HEK293 (cell line): ENCODE results near the gene CCK.

Experiments used
- CTCF ChIA-PET: fragments of 350-600 bp; formaldehyde crosslinking; extraction: SDS; loops from one replicate; lab custom pipeline; 2021; ENCODE audit warnings: antibody characterized with exemption; lab: Yijun Ruan, JAX
- POLR2A ChIA-PET: fragments of 300-600 bp; formaldehyde crosslinking; extraction: SDS; loops from one replicate; lab custom pipeline; 2020; ENCODE audit warnings: antibody characterized with exemption, inconsistent platforms; lab: Yijun Ruan, JAX
- H3K27ac ChIP-seq: fragments of 200-500 bp; sonication (Bioruptor generic); 2 replicates; pipeline ENCODE4 v1.5.1; 2014; ENCODE audit warnings: low read depth, low read length, control low read depth, inconsistent platforms; ENCODE audit errors: extremely low read depth
- H3K36me3 ChIP-seq, 2 experiments: fragments of 200-500 bp in 1 of 2; sonication (Bioruptor generic) in 1 of 2; 1 replicate in 1 of 2; 2 replicates in 1 of 2; pipeline ENCODE4 v1.5.1; 2014 to 2017; ENCODE audit warnings: inconsistent platforms in 2 of 2, low read length in 2 of 2; ENCODE audit not compliant: control insufficient read depth in 2 of 2, insufficient read depth in 1 of 2
- H3K4me1 ChIP-seq: fragments of 200-500 bp; sonication (Bioruptor generic); 2 replicates; pipeline ENCODE4 v1.5.1; 2014; ENCODE audit warnings: mild to moderate bottlenecking, low read length, inconsistent platforms; ENCODE audit not compliant: control insufficient read depth, insufficient read depth
- H3K4me3 ChIP-seq: 2 replicates; pipeline ENCODE4 v1.5.1; 2011; ENCODE audit warnings: low read depth, mild to moderate bottlenecking, control low read depth, low read length, moderate library complexity
- H3K9me3 ChIP-seq: fragments of 200-500 bp; sonication (Bioruptor generic); 2 replicates; pipeline ENCODE4 v1.5.1; 2014; ENCODE audit warnings: low read depth, low read length, inconsistent platforms; ENCODE audit not compliant: control insufficient read depth, insufficient read depth
- GLI4 ChIP-seq: fragments of 450-650 bp; formaldehyde crosslinking; IDR thresholded peaks from 2 replicates; pipeline ENCODE4 v1.5.1; 2016; ENCODE audit warnings: missing biosample characterization, missing genetic modification characterization
- IKZF3 ChIP-seq: fragments of 450-650 bp; IDR thresholded peaks from 2 replicates; pipeline ENCODE4 v1.5.0; 2018; ENCODE audit warnings: missing biosample characterization, mild to moderate bottlenecking, missing genetic modification characterization, moderate library complexity
- PRDM6 ChIP-seq: fragments of 450-650 bp; formaldehyde crosslinking; IDR thresholded peaks from 2 replicates; pipeline ENCODE4 v1.5.1; 2017; ENCODE audit warnings: missing biosample characterization, missing genetic modification characterization
- SP2 ChIP-seq: fragments of 450-650 bp; formaldehyde crosslinking; IDR thresholded peaks from 2 replicates; pipeline ENCODE4 v1.5.1; 2016; ENCODE audit warnings: missing biosample characterization, missing genetic modification characterization
- TCF7L2 ChIP-seq: IDR thresholded peaks from 2 replicates; pipeline ENCODE4 v1.6.1; 2011; ENCODE audit warnings: low read depth, mild to moderate bottlenecking, inconsistent platforms, low read length, moderate library complexity, borderline replicate concordance
- ZBTB1 ChIP-seq: fragments of 450-650 bp; formaldehyde crosslinking; IDR thresholded peaks from 2 replicates; pipeline ENCODE4 v1.5.1; 2016; ENCODE audit warnings: missing biosample characterization, missing genetic modification characterization
- ZBTB21 ChIP-seq: fragments of 450-650 bp; formaldehyde crosslinking; IDR thresholded peaks from 2 replicates; pipeline ENCODE4 v1.5.1; 2017; ENCODE audit warnings: missing biosample characterization, missing genetic modification characterization
- ZIC2 ChIP-seq: fragments of 450-650 bp; formaldehyde crosslinking; IDR thresholded peaks from 2 replicates; pipeline ENCODE4 v1.5.1; 2016; ENCODE audit warnings: missing biosample characterization, missing genetic modification characterization
- ZNF133 ChIP-seq: fragments of 450-650 bp; formaldehyde crosslinking; IDR thresholded peaks from 2 replicates; pipeline ENCODE4 v1.5.1; 2016; ENCODE audit warnings: missing biosample characterization, missing genetic modification characterization
- ZNF184 ChIP-seq: fragments of 450-650 bp; IDR thresholded peaks from 2 replicates; pipeline ENCODE4 v1.5.1; 2018; ENCODE audit warnings: missing biosample characterization, mild to moderate bottlenecking, missing genetic modification characterization
- ZNF223 ChIP-seq: fragments of 450-650 bp; formaldehyde crosslinking; IDR thresholded peaks from 2 replicates; pipeline ENCODE4 v1.5.1; 2016; ENCODE audit warnings: missing biosample characterization, missing genetic modification characterization
- ZNF24 ChIP-seq: fragments of 450-650 bp; formaldehyde crosslinking; IDR thresholded peaks from 2 replicates; pipeline ENCODE4 v1.5.1; 2016; ENCODE audit warnings: missing biosample characterization, missing genetic modification characterization
- ZNF248 ChIP-seq: fragments of 450-650 bp; formaldehyde crosslinking; IDR thresholded peaks from 2 replicates; pipeline ENCODE4 v1.5.1; 2017; ENCODE audit warnings: missing biosample characterization, missing genetic modification characterization
- ZNF274 ChIP-seq, 2 experiments: fragments of 200-500 bp in 1 of 2; fragments of 450-650 bp in 1 of 2; sonication (Bioruptor generic) in 1 of 2; formaldehyde crosslinking in 1 of 2; IDR thresholded peaks; 2 replicates each; pipeline versions ENCODE4 v1.5.1 to v1.6.1; 2014 to 2016; ENCODE audit warnings: borderline replicate concordance in 1 of 2, inconsistent platforms in 1 of 2, low read length in 1 of 2, missing biosample characterization in 1 of 2, missing genetic modification characterization in 1 of 2
- ZNF324 ChIP-seq: fragments of 450-650 bp; formaldehyde crosslinking; IDR thresholded peaks from 2 replicates; pipeline ENCODE4 v1.5.1; 2016; ENCODE audit warnings: missing biosample characterization, missing genetic modification characterization
- ZNF335 ChIP-seq: fragments of 450-650 bp; formaldehyde crosslinking; conservative IDR thresholded peaks from 2 replicates; pipeline ENCODE4 v1.5.1; 2016; ENCODE audit warnings: missing biosample characterization, missing genetic modification characterization
- ZNF350 ChIP-seq: fragments of 450-650 bp; formaldehyde crosslinking; IDR thresholded peaks from 2 replicates; pipeline ENCODE4 v1.5.0; 2017; ENCODE audit warnings: missing biosample characterization, mild to moderate bottlenecking, missing genetic modification characterization
- ZNF366 ChIP-seq: fragments of 450-650 bp; formaldehyde crosslinking; conservative IDR thresholded peaks from 2 replicates; pipeline ENCODE4 v1.5.1; 2016; ENCODE audit warnings: missing biosample characterization, missing genetic modification characterization
- ZNF37A ChIP-seq: fragments of 450-650 bp; IDR thresholded peaks from 2 replicates; pipeline ENCODE4 v1.5.1; 2018; ENCODE audit warnings: missing biosample characterization, missing genetic modification characterization
- ZNF391 ChIP-seq: fragments of 450-650 bp; formaldehyde crosslinking; IDR thresholded peaks from 2 replicates; pipeline ENCODE4 v1.5.1; 2016; ENCODE audit warnings: low read depth, missing biosample characterization, missing genetic modification characterization, borderline replicate concordance
- ZNF558 ChIP-seq: fragments of 450-650 bp; formaldehyde crosslinking; IDR thresholded peaks from 2 replicates; pipeline ENCODE4 v1.5.1; 2016; ENCODE audit warnings: missing biosample characterization, missing genetic modification characterization
- ZNF596 ChIP-seq: fragments of 450-650 bp; IDR thresholded peaks from 2 replicates; pipeline ENCODE4 v1.5.0; 2018; ENCODE audit warnings: missing biosample characterization, mild to moderate bottlenecking, missing genetic modification characterization, moderate library complexity
- ZNF623 ChIP-seq: fragments of 450-650 bp; formaldehyde crosslinking; IDR thresholded peaks from 2 replicates; pipeline ENCODE4 v1.5.1; 2016; ENCODE audit warnings: missing biosample characterization, missing genetic modification characterization
- ZNF624 ChIP-seq: fragments of 450-650 bp; formaldehyde crosslinking; IDR thresholded peaks from 2 replicates; pipeline ENCODE4 v1.5.1; 2017; ENCODE audit warnings: missing biosample characterization, missing genetic modification characterization
- ZNF670 ChIP-seq: fragments of 450-650 bp; formaldehyde crosslinking; IDR thresholded peaks from 2 replicates; pipeline ENCODE4 v1.5.1; 2016; ENCODE audit warnings: missing biosample characterization, missing genetic modification characterization, low read depth
- ZNF677 ChIP-seq: fragments of 450-650 bp; IDR thresholded peaks from 2 replicates; pipeline ENCODE4 v1.5.0; 2018; ENCODE audit warnings: missing biosample characterization, mild to moderate bottlenecking, missing genetic modification characterization, moderate library complexity
- ZNF701 ChIP-seq: fragments of 450-650 bp; formaldehyde crosslinking; IDR thresholded peaks from 2 replicates; pipeline ENCODE4 v1.5.1; 2016; ENCODE audit warnings: missing biosample characterization, missing genetic modification characterization
- ZNF792 ChIP-seq: fragments of 450-650 bp; formaldehyde crosslinking; IDR thresholded peaks from 2 replicates; pipeline ENCODE4 v1.5.1; 2016; ENCODE audit warnings: missing biosample characterization, missing genetic modification characterization
- TF ChIP-seq, protein P1 (sequence below): fragments of 450-650 bp; formaldehyde crosslinking; IDR thresholded peaks from 2 replicates; pipeline ENCODE4 v1.5.1; 2016; ENCODE audit warnings: missing biosample characterization, missing genetic modification characterization
- TF ChIP-seq, protein P2 (sequence below): fragments of 450-650 bp; formaldehyde crosslinking; IDR thresholded peaks from 2 replicates; pipeline ENCODE4 v1.5.1; 2016; ENCODE audit warnings: missing biosample characterization, missing genetic modification characterization

Gene CCK

GRCh38 chr3:42306499-42306898 lies 40.5 kb upstream of the CCK start:
- Histone ChIP-seq H3K4me3 (no peak overlapping the region), H3K4me1 (no peaks in the 10 kb centered on the region), H3K9me3 (no peaks in the 10 kb centered on the region), H3K36me3 (no peaks in the 10 kb centered on the region), H3K27ac (no peak overlapping the region)
- CTCF ChIA-PET = interaction anchor here (0.5 kb wide), 1 partner anchor 426 kb away, joined by 3 read pairs; no protein-coding TSS in a partner anchor
- POLR2A ChIA-PET = no interaction called here
- TF ChIP-seq ZNF366 = no peak
- TF ChIP-seq ZNF623 = no peak
- TF ChIP-seq IKZF3 (tag by site-specific recombination) = no peak
- no peak for TF ChIP-seq ZNF324 (tag by site-specific recombination)
- TF ChIP-seq ZNF624 (tag by site-specific recombination) = no peak
- TF ChIP-seq ZBTB21 (tag by site-specific recombination) = no peak
- TF ChIP-seq, protein P1, sequence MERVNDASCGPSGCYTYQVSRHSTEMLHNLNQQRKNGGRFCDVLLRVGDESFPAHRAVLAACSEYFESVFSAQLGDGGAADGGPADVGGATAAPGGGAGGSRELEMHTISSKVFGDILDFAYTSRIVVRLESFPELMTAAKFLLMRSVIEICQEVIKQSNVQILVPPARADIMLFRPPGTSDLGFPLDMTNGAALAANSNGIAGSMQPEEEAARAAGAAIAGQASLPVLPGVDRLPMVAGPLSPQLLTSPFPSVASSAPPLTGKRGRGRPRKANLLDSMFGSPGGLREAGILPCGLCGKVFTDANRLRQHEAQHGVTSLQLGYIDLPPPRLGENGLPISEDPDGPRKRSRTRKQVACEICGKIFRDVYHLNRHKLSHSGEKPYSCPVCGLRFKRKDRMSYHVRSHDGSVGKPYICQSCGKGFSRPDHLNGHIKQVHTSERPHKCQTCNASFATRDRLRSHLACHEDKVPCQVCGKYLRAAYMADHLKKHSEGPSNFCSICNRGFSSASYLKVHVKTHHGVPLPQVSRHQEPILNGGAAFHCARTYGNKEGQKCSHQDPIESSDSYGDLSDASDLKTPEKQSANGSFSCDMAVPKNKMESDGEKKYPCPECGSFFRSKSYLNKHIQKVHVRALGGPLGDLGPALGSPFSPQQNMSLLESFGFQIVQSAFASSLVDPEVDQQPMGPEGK (tag by site-specific recombination) = no peak
- TF ChIP-seq ZNF248 = no peak
- TF ChIP-seq ZNF596 = no peak
- no peak for TF ChIP-seq ZNF274 (IDR thresholded peaks at IDR 0.05; ENCODE audit: low read length)
- no peak for TF ChIP-seq ZNF274 (tag by site-specific recombination; IDR thresholded peaks at IDR 0.05; ENCODE audit: borderline replicate concordance)
- no peak for TF ChIP-seq ZNF133
- TF ChIP-seq SP2 (tag by site-specific recombination) = no peak
- no peak for TF ChIP-seq ZNF223 (tag by site-specific recombination)
- no peak for TF ChIP-seq ZNF558
- no peak for TF ChIP-seq ZNF670
- no peak for TF ChIP-seq GLI4 (tag by site-specific recombination)
- no peak for TF ChIP-seq ZNF350 (tag by site-specific recombination)
- TF ChIP-seq ZNF335 (tag by site-specific recombination) = no peak
- no peak for TF ChIP-seq ZNF391 (tag by site-specific recombination)
- no peak for TF ChIP-seq ZIC2 (tag by site-specific recombination)

- POLR2A ChIA-PET = no interaction called here
- H3K36me3 ChIP-seq = no peaks in the 10 kb centered on the region
- H3K9me3 ChIP-seq = no peaks in the 10 kb centered on the region
- H3K4me1 ChIP-seq = no peaks in the 10 kb centered on the region
- H3K4me3 ChIP-seq = no peak overlapping the region
- TF ChIP-seq ZNF324 (tag by site-specific recombination) (no peak), ZBTB1 (tag by site-specific recombination) (no peak), PRDM6 (tag by site-specific recombination) (no peak), ZNF677 (tag by site-specific recombination) (no peak), ZNF37A (tag by site-specific recombination) (no peak), TCF7L2 (no peak), GLI4 (tag by site-specific recombination) (no peak), ZNF24 (tag by site-specific recombination) (no peak), ZNF792 (tag by site-specific recombination) (no peak), ZNF184 (tag by site-specific recombination) (no peak), ZNF701 (tag by site-specific recombination) (no peak), ZNF274 (IDR thresholded peaks at IDR 0.05; ENCODE audit: low read length) (no peak), ZNF274 (tag by site-specific recombination; IDR thresholded peaks at IDR 0.05; ENCODE audit: borderline replicate concordance) (no peak)
- TF ChIP-seq, protein P2, sequence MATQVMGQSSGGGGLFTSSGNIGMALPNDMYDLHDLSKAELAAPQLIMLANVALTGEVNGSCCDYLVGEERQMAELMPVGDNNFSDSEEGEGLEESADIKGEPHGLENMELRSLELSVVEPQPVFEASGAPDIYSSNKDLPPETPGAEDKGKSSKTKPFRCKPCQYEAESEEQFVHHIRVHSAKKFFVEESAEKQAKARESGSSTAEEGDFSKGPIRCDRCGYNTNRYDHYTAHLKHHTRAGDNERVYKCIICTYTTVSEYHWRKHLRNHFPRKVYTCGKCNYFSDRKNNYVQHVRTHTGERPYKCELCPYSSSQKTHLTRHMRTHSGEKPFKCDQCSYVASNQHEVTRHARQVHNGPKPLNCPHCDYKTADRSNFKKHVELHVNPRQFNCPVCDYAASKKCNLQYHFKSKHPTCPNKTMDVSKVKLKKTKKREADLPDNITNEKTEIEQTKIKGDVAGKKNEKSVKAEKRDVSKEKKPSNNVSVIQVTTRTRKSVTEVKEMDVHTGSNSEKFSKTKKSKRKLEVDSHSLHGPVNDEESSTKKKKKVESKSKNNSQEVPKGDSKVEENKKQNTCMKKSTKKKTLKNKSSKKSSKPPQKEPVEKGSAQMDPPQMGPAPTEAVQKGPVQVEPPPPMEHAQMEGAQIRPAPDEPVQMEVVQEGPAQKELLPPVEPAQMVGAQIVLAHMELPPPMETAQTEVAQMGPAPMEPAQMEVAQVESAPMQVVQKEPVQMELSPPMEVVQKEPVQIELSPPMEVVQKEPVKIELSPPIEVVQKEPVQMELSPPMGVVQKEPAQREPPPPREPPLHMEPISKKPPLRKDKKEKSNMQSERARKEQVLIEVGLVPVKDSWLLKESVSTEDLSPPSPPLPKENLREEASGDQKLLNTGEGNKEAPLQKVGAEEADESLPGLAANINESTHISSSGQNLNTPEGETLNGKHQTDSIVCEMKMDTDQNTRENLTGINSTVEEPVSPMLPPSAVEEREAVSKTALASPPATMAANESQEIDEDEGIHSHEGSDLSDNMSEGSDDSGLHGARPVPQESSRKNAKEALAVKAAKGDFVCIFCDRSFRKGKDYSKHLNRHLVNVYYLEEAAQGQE = no peak
- CTCF ChIA-PET = no interaction called here
- no peak overlapping the region for H3K27ac ChIP-seq
These were observed 37.1 kb upstream of the CCK start for GRCh38 chr3:42302924-42303634.
